ENCODE data around the gene ULK4.

ULK4 gene

GRCh38 chr3:41519746-41520145 lies 442.2 kb downstream of the ULK4 start:
- H3K4me3 ChIP-seq (ENCODE audit: low read depth, low read length) = no peak overlapping the region

GRCh38 chr3:41518626-41519025 lies 443.3 kb downstream of the ULK4 start:
- no peak overlapping the region for H3K4me3 ChIP-seq (ENCODE audit: low read depth, low read length)

- no peak overlapping the region for H3K4me3 ChIP-seq (ENCODE audit: low read depth, low read length)
Observed at GRCh38 chr3:41508063-41508696, 453.7 kb downstream of the ULK4 start.

- no peak overlapping the region for H3K4me3 ChIP-seq (ENCODE audit: low read depth, low read length)
Observed at GRCh38 chr3:41507336-41508062, 454.4 kb downstream of the ULK4 start.

- no peak overlapping the region for H3K4me3 ChIP-seq (ENCODE audit: low read depth, low read length)
Observed at GRCh38 chr3:41503998-41504623, 457.8 kb downstream of the ULK4 start.

DNA sequence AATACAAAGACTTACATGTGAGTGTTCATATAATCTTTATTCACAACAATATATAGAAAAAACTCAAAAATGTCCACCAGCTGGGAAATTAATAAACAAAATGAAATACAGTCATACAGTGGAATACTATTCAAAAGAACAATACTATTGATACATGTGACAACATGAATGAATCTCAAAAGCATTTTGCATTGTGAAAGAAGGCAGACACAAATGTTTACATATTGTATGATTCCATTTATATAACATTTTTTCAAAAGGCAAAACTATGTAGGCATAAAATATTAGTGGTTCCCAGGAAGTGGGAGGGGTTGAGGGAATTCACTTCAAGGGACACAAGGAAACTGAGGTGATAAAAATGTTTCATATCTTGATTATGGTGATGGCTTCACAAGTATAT lies 459.4 kb downstream of the ULK4 start:
- no peak overlapping the region for H3K4me3 ChIP-seq (ENCODE audit: low read depth, low read length)

DNA sequence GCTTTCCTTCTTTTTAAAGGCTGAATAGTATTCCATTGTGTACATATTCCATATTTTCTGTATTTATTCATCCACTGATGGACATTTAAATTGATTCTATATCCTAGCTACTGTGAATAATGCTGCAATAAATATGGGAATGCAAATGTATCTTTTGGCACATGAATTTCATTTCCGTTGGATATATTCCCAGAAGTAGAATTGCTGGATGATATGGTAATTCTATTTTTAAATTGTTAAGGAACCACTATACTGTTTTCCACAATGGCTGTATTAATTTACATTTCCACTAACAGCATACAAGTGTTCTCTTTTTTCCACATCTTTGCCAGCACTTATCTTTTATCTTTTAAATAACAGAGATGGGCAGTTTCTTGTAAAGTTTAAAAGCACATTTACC lies 459.9 kb downstream of the ULK4 start:
- no peak overlapping the region for H3K4me3 ChIP-seq (ENCODE audit: low read depth, low read length)

DNA sequence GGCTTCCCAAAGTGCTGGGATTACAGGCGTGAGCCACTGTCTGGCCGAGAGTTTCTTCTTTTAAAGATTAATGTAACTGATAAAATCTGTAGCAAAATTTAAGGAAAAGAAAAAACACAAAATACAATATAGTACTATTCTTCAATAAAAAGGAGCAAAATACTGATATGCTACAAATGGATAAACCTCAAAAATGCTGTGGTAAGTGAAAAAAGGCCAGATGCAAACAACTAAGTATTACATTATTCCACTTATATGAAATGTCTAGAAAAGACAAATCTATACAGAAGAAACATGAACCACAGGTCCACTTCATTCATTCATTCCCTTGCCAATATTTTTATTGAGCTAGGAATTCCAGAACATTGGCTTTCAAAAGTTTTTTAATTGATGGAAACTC lies 463.1 kb downstream of the ULK4 start:
- no peak overlapping the region for H3K4me3 ChIP-seq (ENCODE audit: low read depth, low read length)

DNA sequence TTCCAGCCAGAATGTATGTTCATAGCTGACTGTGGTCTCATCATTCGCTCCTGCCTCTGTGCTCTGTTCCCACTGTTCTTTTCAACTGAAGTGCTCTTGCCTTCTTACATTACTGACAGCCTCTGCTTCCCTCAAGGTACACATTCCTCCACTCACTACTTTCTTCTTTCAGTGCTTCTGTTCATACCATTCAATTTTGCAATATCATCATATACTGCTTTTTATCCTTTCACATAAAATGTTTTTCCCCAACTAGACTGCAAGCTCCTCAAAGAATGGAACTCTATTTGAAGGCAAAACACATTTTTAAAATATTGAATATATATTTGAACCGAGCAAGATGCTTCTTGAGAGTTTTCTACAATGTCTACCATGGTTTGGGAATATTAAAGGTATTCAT lies 471.5 kb downstream of the ULK4 start:
- H3K4me3 ChIP-seq (ENCODE audit: low read depth, low read length) = no peak overlapping the region

DNA sequence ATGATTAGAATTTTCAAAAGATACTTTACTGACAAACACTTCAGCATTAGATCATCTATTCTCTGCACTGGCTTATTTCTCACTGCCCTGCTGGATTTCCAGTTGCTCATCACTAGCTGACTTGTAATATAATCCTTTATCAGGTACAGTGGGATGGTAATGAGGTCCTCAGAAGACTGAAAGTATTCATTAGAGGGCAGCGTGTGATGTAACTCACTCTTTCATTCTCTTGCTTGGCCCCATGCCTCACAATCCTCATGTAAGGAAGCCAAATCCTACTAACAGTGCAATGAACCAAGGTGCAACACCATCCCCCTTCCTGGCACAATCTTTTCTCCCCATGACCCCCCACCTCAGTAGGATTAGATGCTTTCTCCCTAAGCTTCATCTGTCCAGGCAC lies 472.7 kb downstream of the ULK4 start:
- H3K4me3 ChIP-seq (ENCODE audit: low read depth, low read length) = no peak overlapping the region

GRCh38 chr3:41488501-41488900 lies 473.4 kb downstream of the ULK4 start:
- no peak overlapping the region for H3K4me3 ChIP-seq (ENCODE audit: low read depth, low read length)

- H3K4me3 ChIP-seq (ENCODE audit: low read depth, low read length) = no peak overlapping the region
Observed at GRCh38 chr3:41485484-41485883, 476.4 kb downstream of the ULK4 start.

- no peak overlapping the region for H3K4me3 ChIP-seq (ENCODE audit: low read depth, low read length)
Observed at GRCh38 chr3:41482134-41482533, 479.8 kb downstream of the ULK4 start.

DNA sequence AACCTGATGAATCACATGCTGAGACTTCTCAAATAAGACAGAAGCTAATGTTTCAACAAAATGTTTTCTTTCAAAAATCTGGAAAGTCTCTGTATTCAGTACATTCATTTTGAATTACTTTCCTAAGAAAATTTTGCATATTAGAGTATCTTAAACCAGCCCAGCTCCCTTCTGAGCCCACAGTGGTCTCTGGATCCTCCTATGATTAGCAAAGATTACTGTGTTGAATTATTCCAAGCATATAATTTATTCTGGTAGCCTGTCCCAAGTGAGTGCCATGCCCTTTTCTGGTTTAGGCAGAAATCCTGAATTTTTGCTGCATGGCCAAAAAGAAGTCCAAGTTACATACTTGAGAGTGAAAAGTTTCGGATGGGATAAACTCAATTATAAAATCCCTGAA lies 483.6 kb downstream of the ULK4 start:
- H3K4me3 ChIP-seq (ENCODE audit: low read depth, low read length) = no peak overlapping the region

- no peak overlapping the region for H3K4me3 ChIP-seq (ENCODE audit: low read depth, low read length)
Observed at GRCh38 chr3:41477399-41478014, 484.4 kb downstream of the ULK4 start.

GRCh38 chr3:41469083-41469482 lies 492.8 kb downstream of the ULK4 start:
- no peak overlapping the region for H3K4me3 ChIP-seq (ENCODE audit: low read depth, low read length)

GRCh38 chr3:41467481-41467880 lies 494.4 kb downstream of the ULK4 start:
- no peak overlapping the region for H3K4me3 ChIP-seq (ENCODE audit: low read depth, low read length)

DNA sequence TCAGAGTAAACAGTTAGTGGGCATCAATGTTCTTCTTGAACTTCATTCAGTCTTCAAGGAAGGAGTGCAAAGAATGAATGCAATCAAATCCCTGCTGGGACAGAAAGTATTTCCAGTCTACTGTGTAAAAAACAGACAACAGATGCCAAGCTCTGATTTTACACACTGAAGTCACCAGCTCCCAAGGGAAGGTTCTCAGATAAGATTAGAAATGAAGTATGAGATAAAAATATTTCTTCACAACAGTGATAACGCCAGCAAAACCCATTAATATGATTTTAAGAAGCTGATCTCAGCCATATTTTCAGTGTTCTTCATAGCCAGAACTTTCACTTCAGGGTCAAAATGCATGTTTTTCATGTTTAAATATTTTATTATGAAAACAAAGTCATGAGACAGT lies 497.0 kb downstream of the ULK4 start:
- H3K4me3 ChIP-seq (ENCODE audit: low read depth, low read length) = no peak overlapping the region

GRCh38 chr3:41464401-41464800 lies 497.5 kb downstream of the ULK4 start:
- no peak overlapping the region for H3K4me3 ChIP-seq (ENCODE audit: low read depth, low read length)

GRCh38 chr3:41462103-41462691 lies 499.7 kb downstream of the ULK4 start:
- no peak overlapping the region for H3K4me3 ChIP-seq (ENCODE audit: low read depth, low read length)

GRCh38 chr3:41460736-41461135 lies 501.2 kb downstream of the ULK4 start:
- no peak overlapping the region for H3K4me3 ChIP-seq (ENCODE audit: low read depth, low read length)

GRCh38 chr3:41457176-41457575 lies 504.7 kb downstream of the ULK4 start:
- no peak overlapping the region for H3K4me3 ChIP-seq (ENCODE audit: low read depth, low read length)

Measured in iPS-11a (cell line).